ENCODE data around the gene ELAVL3.

- TF ChIP-seq POLR2A (IDR thresholded peaks at IDR 0.05; ENCODE audit: low read depth, low read length), result no peak
- no peak for TF ChIP-seq TAF1 (IDR thresholded peaks at IDR 0.05; ENCODE audit: borderline replicate concordance, low read depth, low read length)
Measured at GRCh38 chr19:11426656-11427055, 54.2 kb downstream of the ELAVL3 start.

Measured in GM12892 (cell line).